SK-N-SH (cell line): ENCODE measurements around the gene BNIP5. TPM values are rescaled to one million over a fixed set of nuclear protein-coding genes. Genes with fewer than 3 reads are reported as not detected.

Experiments used
- CTCF ChIA-PET: fragments of 300-600, 350-600 bp; formaldehyde crosslinking; extraction: SDS; loops from one replicate; lab custom pipeline; 2021; lab: Yijun Ruan, JAX
- POLR2A ChIA-PET: fragments of 350-600 bp; sonication (Branson Sonifier 250); formaldehyde crosslinking; extraction: SDS; loops from one replicate; lab custom pipeline; 2020; ENCODE audit warnings: antibody characterized with exemption, inconsistent platforms; lab: Yijun Ruan, JAX
- DNase-seq: peaks from one replicate; pipeline ENCODE4 v3.0.0; 2012
- H2AFZ ChIP-seq: fragments of 200-600 bp; sonication (generic); 2 replicates; pipeline ENCODE4 v1.8.1; 2016; ENCODE audit warnings: antibody characterized with exemption, mild to moderate bottlenecking, low read depth
- H3F3A ChIP-seq: fragments of 200-600 bp; sonication (generic); replicated peaks from 2 replicates; pipeline ENCODE3; 2016; ENCODE audit warnings: antibody characterized with exemption, mild to moderate bottlenecking; ENCODE audit not compliant: insufficient read depth
- H3K27ac ChIP-seq, 2 experiments: fragments of 200-500 bp in 1 of 2; fragments of 200-600 bp in 1 of 2; sonication (Bioruptor generic) in 1 of 2; sonication (generic), shearing (Covaris generic) in 1 of 2; 2 replicates each; pipeline versions ENCODE4 v1.5.1 to v1.6.1; 2014 to 2016; ENCODE audit warnings: low read depth in 2 of 2, inconsistent platforms in 1 of 2, low read length in 1 of 2, mild to moderate bottlenecking in 1 of 2, mixed read lengths in 1 of 2
- H3K27me3 ChIP-seq: fragments of 200-600 bp; sonication (generic), shearing (Covaris generic); 2 replicates; pipeline ENCODE4 v1.6.1; 2016; ENCODE audit warnings: mixed run types; ENCODE audit not compliant: insufficient read depth
- H3K36me3 ChIP-seq, 2 experiments: fragments of 200-500 bp in 1 of 2; fragments of 200-600 bp in 1 of 2; sonication (Bioruptor generic) in 1 of 2; sonication (generic) in 1 of 2; replicated peaks in 1 of 2; 2 replicates each; pipeline versions ENCODE3 to v1.5.1; 2014 to 2016; ENCODE audit warnings: low read length in 1 of 2, mild to moderate bottlenecking in 1 of 2; ENCODE audit not compliant: insufficient read depth in 2 of 2, control insufficient read depth in 1 of 2
- H3K4me1 ChIP-seq, 2 experiments: fragments of 200-500 bp in 1 of 2; fragments of 200-600 bp in 1 of 2; sonication (Bioruptor generic) in 1 of 2; sonication (generic), shearing (Covaris generic) in 1 of 2; 2 replicates each; pipeline versions ENCODE4 v1.5.1 to v1.6.1; 2014 to 2016; ENCODE audit warnings: low read depth in 1 of 2, low read length in 1 of 2, mixed run types in 1 of 2; ENCODE audit not compliant: insufficient read depth in 2 of 2, control insufficient read depth in 1 of 2
- H3K4me2 ChIP-seq: fragments of 200-600 bp; sonication (generic), shearing (Covaris generic); 2 replicates; pipeline ENCODE4 v1.6.1; 2017; ENCODE audit warnings: mixed run types
- H3K4me3 ChIP-seq, 2 experiments: fragments of 200-500 bp in 1 of 2; fragments of 200-600 bp in 1 of 2; sonication (Bioruptor generic) in 1 of 2; sonication (generic), shearing (Covaris generic) in 1 of 2; 2 replicates each; pipeline versions ENCODE4 v1.5.1 to v1.8.1; 2014 to 2016; ENCODE audit warnings: low read depth in 2 of 2, inconsistent platforms in 1 of 2, low read length in 1 of 2, mild to moderate bottlenecking in 1 of 2, mixed read lengths in 1 of 2, moderate library complexity in 1 of 2
- H3K79me2 ChIP-seq: fragments of 200-600 bp; sonication (generic); 2 replicates; pipeline ENCODE4 v1.8.1; 2017; ENCODE audit warnings: mild to moderate bottlenecking; ENCODE audit not compliant: insufficient read depth
- H3K9ac ChIP-seq: fragments of 200-600 bp; sonication (generic); 2 replicates; pipeline ENCODE4 v1.6.1; 2017; ENCODE audit warnings: mixed run types
- H3K9me2 ChIP-seq: fragments of 200-600 bp; sonication (generic); 2 replicates; pipeline ENCODE4 v1.6.1; 2017; ENCODE audit warnings: mixed run types
- H3K9me3 ChIP-seq: fragments of 200-600 bp; sonication (generic); 2 replicates; pipeline ENCODE4 v1.6.1; 2017; ENCODE audit warnings: mixed run types, mild to moderate bottlenecking, moderate library complexity
- H4K20me1 ChIP-seq: fragments of 200-600 bp; sonication (generic); 2 replicates; pipeline ENCODE4 v1.6.1; 2017; ENCODE audit warnings: mild to moderate bottlenecking, mixed run types; ENCODE audit not compliant: insufficient read depth
- CTCF ChIP-seq: fragments of 200-600 bp; sonication (generic); IDR thresholded peaks from 2 replicates; pipeline ENCODE4 v1.6.1; 2017; ENCODE audit warnings: antibody characterized with exemption, mild to moderate bottlenecking, moderate library complexity
- FOSL2 ChIP-seq: IDR thresholded peaks from 2 replicates; pipeline ENCODE4 v1.4.0; 2012; ENCODE audit warnings: low read depth, mild to moderate bottlenecking, moderate library complexity, borderline replicate concordance
- NFIC ChIP-seq: IDR thresholded peaks from 2 replicates; pipeline ENCODE4 v1.4.0; 2012; ENCODE audit warnings: borderline replicate concordance
- PBX3 ChIP-seq: IDR thresholded peaks from 2 replicates; pipeline ENCODE4; 2012
- TEAD4 ChIP-seq: IDR thresholded peaks from 2 replicates; pipeline ENCODE4 v1.4.0; 2012; ENCODE audit warnings: mild to moderate bottlenecking, borderline replicate concordance; ENCODE audit not compliant: insufficient read depth
- USF2 ChIP-seq: fragments of 150-350 bp; IDR thresholded peaks from 2 replicates; pipeline ENCODE4 v1.6.1; 2017; ENCODE audit warnings: antibody characterized with exemption, low read length, low read depth, borderline replicate concordance
- WGBS: methylation state at CpG from one replicate; pipeline ENCODE4 v1.1.6; 2017; ENCODE audit warnings: low lambda C conversion rate; 5-methylcytosine and 5-hydroxymethylcytosine counted together
- polyA plus RNA-seq, 3 experiments: library from polyadenylated mRNA; depleted of rRNA; stranded (reverse); fragments of >200 nt; gene quantifications; 2 replicates each; pipeline ENCODE4 v1.2.3, GENCODE V29; 2012

The BNIP5 gene
- polyA plus RNA-seq, 1 of the 3 experiments (the other 2 are of a cell fraction), result not detected

GRCh38 chr6:36335465-36336207, 1.1 kb downstream of the BNIP5 start:
- DNase-seq, result no peak
- no peak overlapping the region for H3K9ac ChIP-seq
- no peaks in the 10 kb centered on the region for H3K36me3 ChIP-seq
- H3K4me3 ChIP-seq, result no peak overlapping the region
- 55% methylated on average over 14 of the region's 14 CpGs for WGBS
- H3F3A ChIP-seq, result no peaks in the 10 kb centered on the region
- H3K27me3 ChIP-seq, result peaks cover 44% of the 10 kb centered on the region
- POLR2A ChIA-PET, result no interaction called here
- no peaks in the 10 kb centered on the region for H3K79me2 ChIP-seq
- CTCF ChIA-PET, result interaction anchor here (1.1 to 1.5 kb wide), 4 partner anchors 14 to 34 kb away, joined by 3 to 8 read pairs (median 4); no protein-coding TSS in a partner anchor
- H3K4me1 ChIP-seq, result no peaks in the 10 kb centered on the region
- no peak overlapping the region for H3K4me2 ChIP-seq
- no peaks in the 10 kb centered on the region for H3K9me2 ChIP-seq
- no peaks in the 10 kb centered on the region for H4K20me1 ChIP-seq
- H2AFZ ChIP-seq, result no peak overlapping the region
- H3K27ac ChIP-seq, result no peak overlapping the region
- no peaks in the 10 kb centered on the region for H3K9me3 ChIP-seq
- TF ChIP-seq NFIC (no peak), PBX3 (no peak), TEAD4 (no peak), CTCF (no peak)

GRCh38 chr6:36334832-36335459, 1.7 kb downstream of the BNIP5 start:
- ChIA-PET POLR2A (no interaction called here), CTCF (interaction anchor here (1.1 to 1.9 kb wide), 4 partner anchors 14 to 33 kb away, joined by 3 to 11 read pairs (median 6); no protein-coding TSS in a partner anchor)
- Histone ChIP-seq H4K20me1 (no peaks in the 10 kb centered on the region), H3K4me3 (no peak overlapping the region), H3K27ac (no peak overlapping the region), H3K27me3 (peaks cover 37% of the 10 kb centered on the region), H3K9me3 (no peaks in the 10 kb centered on the region), H3K4me1 (no peaks in the 10 kb centered on the region), H3F3A (no peaks in the 10 kb centered on the region), H3K4me2 (no peak overlapping the region), H2AFZ (no peak overlapping the region), H3K79me2 (no peaks in the 10 kb centered on the region), H3K9ac (no peak overlapping the region), H3K36me3 (no peaks in the 10 kb centered on the region), H3K9me2 (no peaks in the 10 kb centered on the region)
- WGBS, result 68% methylated on average over 14 of the region's 14 CpGs
- DNase-seq, result no peak
- TF ChIP-seq USF2 (no peak), FOSL2 (no peak)
